Glutamatergic neuron (in vitro differentiated cells): Measurements from ENCODE around the gene VPS35L. TPM values are rescaled to one million over a fixed set of nuclear protein-coding genes. Genes with fewer than 3 reads are reported as not detected.
A peak's percentile ranks its signal among the peaks of the same experiment; 100 is the strongest.

Experiments used
- DNase-seq: peaks from one replicate; pipeline ENCODE4 v3.0.0; 2022
- H3K27ac Mint-ChIP-seq: one replicate; pipeline ENCODE4 v1.8.0; 2020; ENCODE audit warnings: mild to moderate bottlenecking, mixed read lengths, inconsistent platforms; ENCODE audit not compliant: unreplicated experiment
- H3K27me3 Mint-ChIP-seq: one replicate; pipeline ENCODE4 v1.8.0; 2020; ENCODE audit warnings: mild to moderate bottlenecking, moderate library complexity, mixed read lengths, inconsistent platforms; ENCODE audit not compliant: unreplicated experiment
- H3K36me3 Mint-ChIP-seq: one replicate; pipeline ENCODE4 v1.8.0; 2020; ENCODE audit warnings: mild to moderate bottlenecking, mixed read lengths, inconsistent platforms; ENCODE audit not compliant: unreplicated experiment
- H3K4me1 Mint-ChIP-seq: one replicate; pipeline ENCODE4 v1.8.0; 2020; ENCODE audit warnings: mild to moderate bottlenecking, low read depth, mixed read lengths, inconsistent platforms; ENCODE audit not compliant: unreplicated experiment
- H3K4me3 Mint-ChIP-seq: one replicate; pipeline ENCODE4 v1.8.0; 2020; ENCODE audit warnings: mild to moderate bottlenecking, mixed read lengths, inconsistent platforms; ENCODE audit not compliant: unreplicated experiment
- H3K9me3 Mint-ChIP-seq: one replicate; pipeline ENCODE4 v1.8.0; 2020; ENCODE audit warnings: mild to moderate bottlenecking, moderate library complexity, mixed read lengths, inconsistent platforms; ENCODE audit not compliant: unreplicated experiment
- total RNA-seq: library from RNA; stranded (reverse); fragmentation: NEBNext Ultra II Directional; extraction: Animal tissue kit (Norgen Biotek cat#: 25700); gene quantifications from one replicate; pipeline ENCODE4 v1.2.1, GENCODE V29; 2021; ENCODE audit not compliant: unreplicated experiment
- TF ChIP-seq, protein P1 (sequence below): fragments of 200-600 bp; sonication (generic); IDR thresholded peaks from one replicate; pipeline ENCODE4 v1.5.0; 2021; ENCODE audit not compliant: partially characterized antibody, unreplicated experiment

Gene VPS35L
- total RNA-seq, 1 donor from 2014 or later: 57.1 TPM

DNA sequence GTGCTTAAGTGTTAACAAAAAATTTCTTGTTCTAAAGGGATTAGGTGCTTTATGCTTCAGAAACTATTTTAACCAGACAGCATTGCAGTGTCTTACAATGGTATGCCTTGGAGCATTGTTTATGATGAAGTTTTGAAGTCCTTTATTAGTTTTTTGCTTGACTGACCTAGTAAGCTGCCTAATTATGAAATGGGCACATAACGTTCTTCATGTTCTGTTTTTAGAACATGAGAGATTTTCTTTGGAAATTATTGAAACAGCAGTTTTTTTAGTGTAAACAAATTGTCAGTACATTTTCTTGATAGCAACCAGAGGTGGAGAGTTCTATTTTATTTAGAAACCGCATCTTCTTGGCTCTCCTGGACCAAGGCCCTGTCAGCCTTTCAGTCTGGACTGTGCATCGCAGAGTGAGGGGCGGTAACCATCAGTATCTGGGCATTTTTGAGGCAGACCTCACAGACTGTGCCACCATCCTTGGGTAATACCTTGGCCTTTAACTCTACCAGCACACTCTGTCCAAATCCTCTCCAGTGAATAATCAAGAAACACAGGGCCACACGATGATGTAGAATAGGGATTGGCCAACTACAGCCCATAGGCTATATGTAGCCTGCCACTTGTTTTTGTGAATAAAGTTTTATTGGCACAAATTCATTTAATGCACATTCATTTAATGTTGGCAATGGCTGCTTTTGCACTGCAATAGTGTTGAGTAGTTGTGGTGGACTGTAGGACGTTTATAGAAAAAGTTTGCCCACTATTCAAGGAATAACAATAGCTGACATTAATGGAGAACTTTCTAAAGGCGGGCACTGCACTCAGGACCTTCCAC lies 81.1 kb downstream of the VPS35L start:
- no peaks in the 10 kb centered on the region for H3K9me3 Mint-ChIP-seq
- peaks cover 2% of the 10 kb centered on the region for H3K27me3 Mint-ChIP-seq
- DNase-seq: no peak
- TF ChIP-seq, protein P1, sequence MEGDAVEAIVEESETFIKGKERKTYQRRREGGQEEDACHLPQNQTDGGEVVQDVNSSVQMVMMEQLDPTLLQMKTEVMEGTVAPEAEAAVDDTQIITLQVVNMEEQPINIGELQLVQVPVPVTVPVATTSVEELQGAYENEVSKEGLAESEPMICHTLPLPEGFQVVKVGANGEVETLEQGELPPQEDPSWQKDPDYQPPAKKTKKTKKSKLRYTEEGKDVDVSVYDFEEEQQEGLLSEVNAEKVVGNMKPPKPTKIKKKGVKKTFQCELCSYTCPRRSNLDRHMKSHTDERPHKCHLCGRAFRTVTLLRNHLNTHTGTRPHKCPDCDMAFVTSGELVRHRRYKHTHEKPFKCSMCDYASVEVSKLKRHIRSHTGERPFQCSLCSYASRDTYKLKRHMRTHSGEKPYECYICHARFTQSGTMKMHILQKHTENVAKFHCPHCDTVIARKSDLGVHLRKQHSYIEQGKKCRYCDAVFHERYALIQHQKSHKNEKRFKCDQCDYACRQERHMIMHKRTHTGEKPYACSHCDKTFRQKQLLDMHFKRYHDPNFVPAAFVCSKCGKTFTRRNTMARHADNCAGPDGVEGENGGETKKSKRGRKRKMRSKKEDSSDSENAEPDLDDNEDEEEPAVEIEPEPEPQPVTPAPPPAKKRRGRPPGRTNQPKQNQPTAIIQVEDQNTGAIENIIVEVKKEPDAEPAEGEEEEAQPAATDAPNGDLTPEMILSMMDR: no peak
- H3K36me3 Mint-ChIP-seq: no peaks in the 10 kb centered on the region
- no peaks in the 10 kb centered on the region for H3K4me1 Mint-ChIP-seq
- H3K4me3 Mint-ChIP-seq: no peak overlapping the region
- H3K27ac Mint-ChIP-seq: no peak overlapping the region

DNA sequence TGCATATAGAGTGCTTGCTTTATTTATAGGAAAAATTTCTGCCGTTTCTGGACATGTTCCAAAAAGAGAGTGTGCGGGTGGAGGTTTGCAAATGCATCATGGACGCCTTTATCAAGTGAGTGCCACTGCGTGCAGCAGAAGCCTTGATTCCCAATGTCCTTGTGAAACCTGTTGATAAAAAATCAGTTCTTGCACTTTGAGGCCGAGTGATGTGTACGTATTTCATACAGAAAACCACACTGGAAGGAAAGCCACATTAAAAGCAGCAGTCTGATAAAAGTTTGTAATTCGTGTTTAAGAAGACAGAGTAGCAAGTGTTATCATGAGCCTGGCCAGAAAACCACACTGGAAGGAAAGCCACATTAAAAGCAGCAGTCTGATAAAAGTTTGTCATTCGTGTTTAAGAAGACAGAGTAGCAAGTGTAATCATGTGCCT lies 84.5 kb downstream of the VPS35L start:
- no peak for DNase-seq
- TF ChIP-seq, protein P1: no peak
- H3K9me3 Mint-ChIP-seq: no peaks in the 10 kb centered on the region
- H3K4me3 Mint-ChIP-seq: no peak overlapping the region
- H3K27me3 Mint-ChIP-seq: peaks cover 2% of the 10 kb centered on the region
- peaks cover 4% of the 10 kb centered on the region for H3K4me1 Mint-ChIP-seq
- H3K36me3 Mint-ChIP-seq: no peaks in the 10 kb centered on the region
- no peak overlapping the region for H3K27ac Mint-ChIP-seq

DNA sequence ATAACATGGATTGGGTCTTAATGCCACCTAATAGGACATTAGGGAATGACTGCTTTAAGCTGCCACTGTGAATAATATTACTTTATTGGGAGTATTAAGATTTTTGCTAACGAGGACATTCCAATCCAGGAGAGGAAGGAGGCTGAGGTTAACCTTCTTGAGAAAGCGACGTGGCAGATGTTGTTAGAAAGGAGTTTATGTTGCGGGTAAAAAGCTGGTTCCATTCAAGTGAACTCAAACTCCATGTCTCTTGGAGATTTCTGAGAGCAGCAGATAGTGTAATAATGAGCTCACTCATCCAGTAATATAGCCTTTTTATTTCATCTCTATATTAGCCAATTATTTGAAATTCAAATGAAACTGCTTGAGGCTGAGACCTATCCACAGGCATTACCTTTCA lies 87.0 kb downstream of the VPS35L start:
- H3K9me3 Mint-ChIP-seq: no peaks in the 10 kb centered on the region
- H3K4me1 Mint-ChIP-seq: peaks cover 4% of the 10 kb centered on the region
- no peak overlapping the region for H3K27ac Mint-ChIP-seq
- peaks cover 2% of the 10 kb centered on the region for H3K27me3 Mint-ChIP-seq
- H3K4me3 Mint-ChIP-seq: no peak overlapping the region
- TF ChIP-seq, protein P1: no peak
- H3K36me3 Mint-ChIP-seq: no peaks in the 10 kb centered on the region
- no peak for DNase-seq

DNA sequence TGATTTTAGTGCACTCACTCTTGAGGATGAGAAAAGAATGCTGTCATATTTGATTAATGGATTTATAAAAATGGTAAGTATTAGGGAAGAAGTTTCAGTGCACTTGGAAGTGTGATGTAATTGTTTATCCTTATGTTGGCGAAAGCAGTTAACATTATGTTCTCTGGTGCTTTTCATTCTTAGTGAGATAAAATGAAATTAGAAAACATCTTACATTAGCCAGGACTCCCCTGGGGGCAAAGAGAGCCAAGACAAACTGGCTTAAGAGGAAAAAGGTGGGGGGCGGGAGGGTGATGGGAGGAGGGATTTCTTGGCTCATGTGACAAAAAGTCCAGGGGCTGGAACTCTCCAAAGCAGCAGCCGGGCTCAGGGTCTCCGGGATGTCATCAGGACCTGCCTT lies 89.4 kb downstream of the VPS35L start:
- no peak overlapping the region for H3K27ac Mint-ChIP-seq
- no peak overlapping the region for H3K4me3 Mint-ChIP-seq
- H3K36me3 Mint-ChIP-seq: no peaks in the 10 kb centered on the region
- peaks cover 4% of the 10 kb centered on the region for H3K4me1 Mint-ChIP-seq
- H3K27me3 Mint-ChIP-seq: no peaks in the 10 kb centered on the region
- TF ChIP-seq, protein P1: no peak
- DNase-seq: peak; percentile 39
- no peaks in the 10 kb centered on the region for H3K9me3 Mint-ChIP-seq

DNA sequence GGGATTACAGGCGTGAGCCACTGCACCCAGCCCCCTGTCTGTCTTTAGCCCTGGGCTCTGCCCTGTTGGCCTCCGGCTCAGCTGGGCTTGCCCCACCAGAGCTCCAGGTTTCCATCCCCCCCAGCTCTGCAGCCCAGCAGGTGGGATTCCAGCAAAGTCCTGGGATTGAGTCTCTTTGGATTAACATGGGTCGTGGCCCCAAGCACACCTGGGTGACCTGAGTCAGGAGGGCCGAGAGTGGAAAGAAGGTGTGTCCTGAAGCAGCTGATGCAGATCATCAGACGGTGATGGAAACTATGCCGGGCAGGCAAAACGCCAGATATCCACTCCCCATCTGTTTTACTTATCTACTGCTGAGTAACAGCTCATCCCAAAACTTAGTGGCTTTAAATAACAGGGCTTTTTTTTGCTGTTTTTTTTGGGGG lies 90.1 kb downstream of the VPS35L start:
- H3K27ac Mint-ChIP-seq: no peak overlapping the region
- H3K36me3 Mint-ChIP-seq: no peaks in the 10 kb centered on the region
- DNase-seq: no peak
- H3K27me3 Mint-ChIP-seq: no peaks in the 10 kb centered on the region
- H3K4me3 Mint-ChIP-seq: no peak overlapping the region
- H3K9me3 Mint-ChIP-seq: no peaks in the 10 kb centered on the region
- TF ChIP-seq, protein P1: no peak
- H3K4me1 Mint-ChIP-seq: peaks cover 4% of the 10 kb centered on the region
